Measurements from ENCODE around the gene IRF5. TPM values are rescaled to one million over a fixed set of nuclear protein-coding genes. Genes with fewer than 3 reads are reported as not detected.

IRF5 gene
- total and polyA plus RNA-seq, 12 donors = 0.83 to 25.9 (median 10.9) TPM

GRCh38 chr7:128904381-128905197, 33.1 kb upstream of the IRF5 start:
- intact Hi-C loops (cut with DNase I) = loop anchor here in 1 of 2 donors (5.0 kb wide), 1 partner anchor 193 kb away; no protein-coding TSS in a partner anchor
- TF ChIP-seq CTCF (IDR thresholded peaks at IDR 0.05) = peak; percentile 51 to 77 (median 66)
- TF ChIP-seq POLR2A (IDR thresholded peaks at IDR 0.05) = no peak
- Histone ChIP-seq H3K27ac (no peak overlapping the region), H3K9me3 (replicated peaks in 1 of 3) (peaks cover 0 to 7% (median 0%) of the 10 kb centered on the region in 3 donors), H3K4me3 (no peak overlapping the region), H3K4me1 (replicated peaks in 1 of 2) (no peaks in the 10 kb centered on the region), H3K27me3 (peaks cover 4% of the 10 kb centered on the region), H3K36me3 (replicated peaks in 1 of 2) (no peaks in the 10 kb centered on the region)
- no peak for DNase-seq
- WGBS, 4 donors = 30 to 37% (median 33%) methylated on average over 8 of the region's 8 CpGs

GRCh38 chr7:128906001-128906765, 31.5 kb upstream of the IRF5 start:
- intact Hi-C loops (cut with DNase I) = loop anchor here (2.0 to 5.0 kb wide), 2 partner anchors 185 to 191 kb away; no protein-coding TSS in a partner anchor
- no peak overlapping the region for H3K4me3 ChIP-seq
- no peak for DNase-seq

GRCh38 chr7:128906766-128907559, 30.8 kb upstream of the IRF5 start:
- no peak overlapping the region for H3K4me3 ChIP-seq
- no peak overlapping the region for H3K27ac ChIP-seq
- H3K9me3 ChIP-seq (replicated peaks in 1 of 3) = no peaks in the 10 kb centered on the region
- 62 to 79% (median 73%) methylated on average over 6 to 19 of the region's 19 CpGs for WGBS, 4 donors
- TF ChIP-seq POLR2A (IDR thresholded peaks at IDR 0.05) (no peak), CTCF (IDR thresholded peaks at IDR 0.05) (no peak)
- peaks cover 12% of the 10 kb centered on the region for H3K27me3 ChIP-seq
- DNase-seq = no peak
- H3K36me3 ChIP-seq (replicated peaks in 1 of 2) = no peaks in the 10 kb centered on the region
- intact Hi-C loops (cut with DNase I) = loop anchor here (2.0 to 5.0 kb wide), 2 partner anchors 184 to 190 kb away; no protein-coding TSS in a partner anchor
- no peaks in the 10 kb centered on the region for H3K4me1 ChIP-seq (replicated peaks in 1 of 2)

More at GRCh38 chr7:128906001-128906765, 31.5 kb upstream of the IRF5 start:
- Histone ChIP-seq H3K27ac (no peak overlapping the region), H3K36me3 (replicated peaks in 1 of 2) (no peaks in the 10 kb centered on the region), H3K9me3 (replicated peaks in 1 of 3) (no peaks in the 10 kb centered on the region), H3K4me1 (replicated peaks in 1 of 2) (no peaks in the 10 kb centered on the region), H3K27me3 (peaks cover 12% of the 10 kb centered on the region)
- TF ChIP-seq POLR2A (IDR thresholded peaks at IDR 0.05) = no peak
- WGBS, 4 donors = 76 to 86% (median 76%) methylated on average over 4 to 5 of the region's 5 CpGs

GRCh38 chr7:128908750-128909624, 28.7 kb upstream of the IRF5 start:
- 81 to 88% (median 82%) methylated on average over 3 to 6 of the region's 6 CpGs for WGBS, 4 donors
- no peak overlapping the region for H3K4me3 ChIP-seq
- no peak overlapping the region for H3K27ac ChIP-seq
- peaks cover 14% of the 10 kb centered on the region for H3K27me3 ChIP-seq
- no peak for DNase-seq
- no peak for TF ChIP-seq CTCF (IDR thresholded peaks at IDR 0.05)
- TF ChIP-seq POLR2A (IDR thresholded peaks at IDR 0.05) = no peak
- H3K36me3 ChIP-seq (replicated peaks in 1 of 2) = no peaks in the 10 kb centered on the region
- intact Hi-C loops (cut with DNase I) = loop anchor here in 1 of 2 donors (5.0 kb wide), 1 partner anchor 188 kb away; no protein-coding TSS in a partner anchor
- no peaks in the 10 kb centered on the region for H3K9me3 ChIP-seq (replicated peaks in 1 of 3)
- no peaks in the 10 kb centered on the region for H3K4me1 ChIP-seq (replicated peaks in 1 of 2)
